Measurements from ENCODE around the gene TMEM8B. TPM values are rescaled to one million over a fixed set of nuclear protein-coding genes. Genes with fewer than 3 reads are reported as not detected.
"Not testable (repeated sequence)": the region's sequence is repeated elsewhere in the genome, so short reads cannot be mapped to it uniquely, and the experiment has no call there.

Gene TMEM8B
- total RNA-seq, 2 donors from 2014 or later: 10.3 TPM

GRCh38 chr9:35891646-35892045 is 62.6 kb downstream of the TMEM8B start:
- DNase-seq (ENCODE audit: low spot score): no peak
- Histone ChIP-seq H3K4me3 (no peak overlapping the region), H3K27ac (no peak overlapping the region), H3K9me3 (no peaks in the 10 kb centered on the region), H3K4me1 (no peaks in the 10 kb centered on the region), H3K36me3 (no peaks in the 10 kb centered on the region), H3K27me3 (no peaks in the 10 kb centered on the region)
- TF ChIP-seq CTCF (IDR thresholded peaks at IDR 0.05): no peak

GRCh38 chr9:35892051-35892450 is 63.0 kb downstream of the TMEM8B start:
- no peaks in the 10 kb centered on the region for H3K4me1 ChIP-seq
- no peaks in the 10 kb centered on the region for H3K9me3 ChIP-seq
- H3K27ac ChIP-seq: no peak overlapping the region
- no peak overlapping the region for H3K4me3 ChIP-seq
- no peak for TF ChIP-seq CTCF (IDR thresholded peaks at IDR 0.05)
- no peaks in the 10 kb centered on the region for H3K27me3 ChIP-seq
- no peaks in the 10 kb centered on the region for H3K36me3 ChIP-seq
- no peak for DNase-seq (ENCODE audit: low spot score)

GRCh38 chr9:35896570-35896969 is 67.5 kb downstream of the TMEM8B start:
- no peaks in the 10 kb centered on the region for H3K27me3 ChIP-seq
- no peaks in the 10 kb centered on the region for H3K4me1 ChIP-seq
- no peak for DNase-seq (ENCODE audit: low spot score)
- TF ChIP-seq CTCF (IDR thresholded peaks at IDR 0.05): no peak
- H3K36me3 ChIP-seq: no peaks in the 10 kb centered on the region
- no peak overlapping the region for H3K27ac ChIP-seq
- no peak overlapping the region for H3K4me3 ChIP-seq
- no peaks in the 10 kb centered on the region for H3K9me3 ChIP-seq

- not testable (repeated sequence) for H3K36me3 ChIP-seq; H3K4me3 ChIP-seq; DNase-seq (ENCODE audit: low spot score); H3K4me1 ChIP-seq; H3K9me3 ChIP-seq; H3K27me3 ChIP-seq; H3K27ac ChIP-seq
Measured at GRCh38 chr9:35897376-35898099, 68.5 kb downstream of the TMEM8B start.

- no peak overlapping the region for H3K4me3 ChIP-seq
- no peak for TF ChIP-seq CTCF (IDR thresholded peaks at IDR 0.05)
Measured at GRCh38 chr9:35898337-35898736, 69.3 kb downstream of the TMEM8B start.

GRCh38 chr9:35899021-35899420 is 70.0 kb downstream of the TMEM8B start:
- H3K36me3 ChIP-seq: no peaks in the 10 kb centered on the region
- TF ChIP-seq CTCF (IDR thresholded peaks at IDR 0.05): no peak
- peaks cover 0 to 4% of the 10 kb centered on the region in 2 donors for H3K4me1 ChIP-seq
- H3K4me3 ChIP-seq: no peak overlapping the region
- DNase-seq (ENCODE audit: low spot score): no peak
- no peaks in the 10 kb centered on the region for H3K27me3 ChIP-seq
- H3K9me3 ChIP-seq: no peaks in the 10 kb centered on the region
- H3K27ac ChIP-seq: no peak overlapping the region

More at GRCh38 chr9:35898337-35898736, 69.3 kb downstream of the TMEM8B start:
- Histone ChIP-seq H3K27me3 (no peaks in the 10 kb centered on the region), H3K9me3 (no peaks in the 10 kb centered on the region), H3K27ac (no peak overlapping the region), H3K36me3 (no peaks in the 10 kb centered on the region), H3K4me1 (peaks cover 0 to 3% of the 10 kb centered on the region in 2 donors)
- no peak for DNase-seq (ENCODE audit: low spot score)
